Loucy (cell line): ENCODE measurements around the gene KRTAP12-3.

Experiments
- H2AFZ ChIP-seq: fragments of 200-600 bp; sonication (generic); 2 replicates; pipeline ENCODE4 v1.6.0; 2016; ENCODE audit warnings: antibody characterized with exemption, mild to moderate bottlenecking, low read length, moderate library complexity
- H3F3A ChIP-seq: fragments of 200-600 bp; 2 replicates; pipeline ENCODE4 v1.6.0; 2016; ENCODE audit warnings: antibody characterized with exemption, low read depth, mild to moderate bottlenecking
- H3K27me3 ChIP-seq: fragments of 200-600 bp; sonication (generic); 2 replicates; pipeline ENCODE4 v1.6.1; 2014; ENCODE audit warnings: low read length, mild to moderate bottlenecking; ENCODE audit not compliant: insufficient read depth, poor library complexity, severe bottlenecking
- H3K36me3 ChIP-seq: fragments of 200-600 bp; sonication (generic); 2 replicates; pipeline ENCODE4 v1.6.1; 2016; ENCODE audit warnings: low read length; ENCODE audit not compliant: insufficient read depth
- H3K4me1 ChIP-seq: fragments of 200-600 bp; sonication (generic); 2 replicates; pipeline ENCODE4 v1.5.1; 2014; ENCODE audit warnings: low read length, mild to moderate bottlenecking; ENCODE audit not compliant: insufficient read depth, poor library complexity, severe bottlenecking
- H3K4me2 ChIP-seq: fragments of 200-600 bp; sonication (generic); 2 replicates; pipeline ENCODE4 v1.6.0; 2014; ENCODE audit warnings: antibody characterized with exemption, low read length, low read depth, mild to moderate bottlenecking; ENCODE audit not compliant: poor library complexity, severe bottlenecking
- H3K4me3 ChIP-seq: fragments of 200-600 bp; sonication (generic); 2 replicates; pipeline ENCODE4 v1.5.1; 2014; ENCODE audit warnings: low read length, mild to moderate bottlenecking, mixed read lengths; ENCODE audit not compliant: poor library complexity, severe bottlenecking
- H3K79me2 ChIP-seq: fragments of 200-600 bp; sonication (generic); 2 replicates; pipeline ENCODE4 v1.6.1; 2014; ENCODE audit warnings: low read length; ENCODE audit not compliant: insufficient read depth
- H3K9ac ChIP-seq: fragments of 200-600 bp; sonication (generic); 2 replicates; pipeline ENCODE4 v1.6.0; 2014; ENCODE audit warnings: mild to moderate bottlenecking, low read depth, low read length, moderate library complexity; ENCODE audit not compliant: poor library complexity, severe bottlenecking
- H3K9me2 ChIP-seq: fragments of 200-600 bp; sonication (generic); replicated peaks from 2 replicates; pipeline ENCODE4 v1.6.1; 2016; ENCODE audit warnings: low read depth, low read length, mixed read lengths
- H3K9me3 ChIP-seq: fragments of 200-600 bp; sonication (generic); 2 replicates; pipeline ENCODE4 v1.6.1; 2014; ENCODE audit warnings: mild to moderate bottlenecking, antibody characterized with exemption, low read length, low read depth; ENCODE audit not compliant: insufficient read depth
- H4K20me1 ChIP-seq: fragments of 200-600 bp; sonication (generic); 2 replicates; pipeline ENCODE4 v1.6.0; 2014; ENCODE audit warnings: antibody characterized with exemption, low read length, mild to moderate bottlenecking; ENCODE audit not compliant: insufficient read depth, poor library complexity, severe bottlenecking
- CTCF ChIP-seq: fragments of 200-600 bp; sonication (generic); conservative IDR thresholded peaks from 2 replicates; pipeline ENCODE4 v1.5.1; 2014; ENCODE audit warnings: mild to moderate bottlenecking, antibody characterized with exemption, low read length
- EZH2phosphoT487 ChIP-seq: fragments of 200-600 bp; IDR thresholded peaks from 2 replicates; pipeline ENCODE4 v1.6.1; 2018; ENCODE audit warnings: antibody characterized with exemption, mild to moderate bottlenecking, moderate library complexity, borderline replicate concordance

The KRTAP12-3 gene

GRCh38 chr21:44617071-44617501 is 40.6 kb upstream of the KRTAP12-3 start:
- no peaks in the 10 kb centered on the region for H3K9me2 ChIP-seq
- H3K9me3 ChIP-seq: peaks cover 3% of the 10 kb centered on the region; the same call in 1 of the 2 replicates
- H3K4me2 ChIP-seq: no peak overlapping the region
- no peaks in the 10 kb centered on the region for H3K36me3 ChIP-seq
- H3F3A ChIP-seq: no peaks in the 10 kb centered on the region
- TF ChIP-seq EZH2phosphoT487 (no peak), CTCF (no peak)
- H4K20me1 ChIP-seq: no peaks in the 10 kb centered on the region
- H3K4me1 ChIP-seq: no peaks in the 10 kb centered on the region
- no peak overlapping the region for H3K9ac ChIP-seq
- no peak overlapping the region for H3K4me3 ChIP-seq
- no peaks in the 10 kb centered on the region for H3K79me2 ChIP-seq
- H3K27me3 ChIP-seq: no peaks in the 10 kb centered on the region
- H2AFZ ChIP-seq: no peak overlapping the region

- H3K9me3 ChIP-seq: peaks cover 6% of the 10 kb centered on the region; the same call in 1 of the 2 replicates
- H3F3A ChIP-seq: no peaks in the 10 kb centered on the region
- H3K4me3 ChIP-seq: no peak overlapping the region
- H3K4me1 ChIP-seq: no peaks in the 10 kb centered on the region
- no peaks in the 10 kb centered on the region for H3K9me2 ChIP-seq
- no peak overlapping the region for H3K4me2 ChIP-seq
- no peaks in the 10 kb centered on the region for H3K27me3 ChIP-seq
- H4K20me1 ChIP-seq: no peaks in the 10 kb centered on the region
- no peak overlapping the region for H3K9ac ChIP-seq
- H3K79me2 ChIP-seq: no peaks in the 10 kb centered on the region
- no peak overlapping the region; the same call in 1 of the 2 replicates for H2AFZ ChIP-seq
- TF ChIP-seq EZH2phosphoT487 (no peak), CTCF (no peak)
- H3K36me3 ChIP-seq: no peaks in the 10 kb centered on the region
Observed at GRCh38 chr21:44618504-44618903, 39.2 kb upstream of the KRTAP12-3 start.

GRCh38 chr21:44618909-44619308 is 38.8 kb upstream of the KRTAP12-3 start:
- Histone ChIP-seq H3K4me3 (no peak overlapping the region), H3K4me2 (no peak overlapping the region), H3K4me1 (no peaks in the 10 kb centered on the region), H3K9ac (no peak overlapping the region), H3K27me3 (no peaks in the 10 kb centered on the region), H2AFZ (no peak overlapping the region; the same call in 1 of the 2 replicates), H3K9me3 (peaks cover 10% of the 10 kb centered on the region; the same call in 1 of the 2 replicates), H3K9me2 (no peaks in the 10 kb centered on the region), H3K79me2 (no peaks in the 10 kb centered on the region), H4K20me1 (no peaks in the 10 kb centered on the region), H3F3A (no peaks in the 10 kb centered on the region), H3K36me3 (no peaks in the 10 kb centered on the region)
- TF ChIP-seq EZH2phosphoT487 (no peak), CTCF (no peak)
